GM18951 (cell line): Measurements from ENCODE around the gene ZNF689.

Source experiments
- POLR2A ChIP-seq: IDR thresholded peaks from 4 replicates; pipeline ENCODE4 v1.6.1; 2011; ENCODE audit warnings: mild to moderate bottlenecking; ENCODE audit not compliant: insufficient read length, insufficient read depth; ENCODE audit errors: extremely low read depth
- in situ Hi-C: fragments of 300-500 bp; cut with MboI; formaldehyde crosslinking; loops from one replicate; pipeline ENCODE4 v1.12.0; 2022; ENCODE audit warnings: low sequenced_read_pairs, mixed read lengths, inconsistent platforms; ENCODE audit not compliant: unreplicated experiment

The ZNF689 gene

DNA sequence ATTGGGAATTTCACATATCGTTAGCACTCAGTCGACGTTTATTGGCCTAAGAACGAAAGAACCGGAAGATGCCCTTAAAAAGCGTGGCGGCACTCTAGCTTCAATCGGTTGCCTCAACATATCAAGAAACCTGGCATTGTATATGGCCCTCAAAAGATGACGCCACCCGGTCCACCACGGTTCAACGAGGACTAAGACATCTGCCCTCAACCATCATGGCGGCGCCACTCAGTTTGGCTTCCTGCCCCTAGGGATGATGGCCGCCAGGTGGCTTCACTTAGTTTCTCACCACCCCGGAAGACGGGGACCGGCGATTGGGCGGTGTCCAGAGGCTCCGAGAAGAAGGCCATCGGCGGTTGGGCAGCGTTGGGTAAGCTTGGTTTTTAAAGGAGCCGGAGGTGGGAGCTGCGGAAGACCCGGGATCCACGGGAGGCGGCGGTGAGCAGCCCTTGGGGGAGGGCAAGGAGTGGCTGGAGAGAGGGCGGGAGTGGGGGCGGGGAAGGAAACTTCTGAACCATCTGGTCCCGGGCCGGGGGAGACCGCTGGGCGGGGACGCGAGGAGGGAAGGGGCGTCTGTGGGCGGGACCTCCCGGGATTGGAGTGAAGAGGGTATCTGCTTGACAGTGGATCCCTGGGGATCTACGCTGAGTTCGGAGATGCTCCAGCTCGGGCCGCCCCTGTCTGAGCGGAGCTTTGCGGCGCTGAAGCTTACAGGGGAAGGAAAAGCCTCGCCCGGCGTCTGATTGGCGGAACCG lies 40.4 kb upstream of the ZNF689 start, which contains the start of gene PRR14:
PRR14 (plus strand) TSS at position 592 of the 755 bp plus-strand sequence. CDS start 686 bp downstream, outside the sequence.
- in situ Hi-C loops: no loop called here
- TF ChIP-seq POLR2A: peak; percentile 55

GRCh38 chr16:30649725-30650368 lies 39.7 kb upstream of the ZNF689 start:
- in situ Hi-C loops: loop anchor here (25.0 kb wide), 1 partner anchor 1188 kb away; the partner anchor contains the start of genes BOLA2, SLX1B and SULT1A4

GRCh38 chr16:30647274-30647571 lies 37.0 kb upstream of the ZNF689 start:
- TF ChIP-seq POLR2A: no peak
- in situ Hi-C loops: loop anchor here (25.0 kb wide), 1 partner anchor 1185 kb away; the partner anchor contains the start of genes BOLA2, SLX1B and SULT1A4

More at GRCh38 chr16:30649725-30650368, 39.7 kb upstream of the ZNF689 start:
- TF ChIP-seq POLR2A: peak; percentile 40

GRCh38 chr16:30645727-30646126 lies 35.5 kb upstream of the ZNF689 start:
- no peak for TF ChIP-seq POLR2A
- in situ Hi-C loops: loop anchor here (25.0 kb wide), 1 partner anchor 1183 kb away; the partner anchor contains the start of genes BOLA2, SLX1B and SULT1A4

GRCh38 chr16:30644334-30644830 lies 34.2 kb upstream of the ZNF689 start:
- in situ Hi-C loops: loop anchor here (25.0 kb wide), 1 partner anchor 1182 kb away; the partner anchor contains the start of genes BOLA2, SLX1B and SULT1A4
- TF ChIP-seq POLR2A: no peak

DNA sequence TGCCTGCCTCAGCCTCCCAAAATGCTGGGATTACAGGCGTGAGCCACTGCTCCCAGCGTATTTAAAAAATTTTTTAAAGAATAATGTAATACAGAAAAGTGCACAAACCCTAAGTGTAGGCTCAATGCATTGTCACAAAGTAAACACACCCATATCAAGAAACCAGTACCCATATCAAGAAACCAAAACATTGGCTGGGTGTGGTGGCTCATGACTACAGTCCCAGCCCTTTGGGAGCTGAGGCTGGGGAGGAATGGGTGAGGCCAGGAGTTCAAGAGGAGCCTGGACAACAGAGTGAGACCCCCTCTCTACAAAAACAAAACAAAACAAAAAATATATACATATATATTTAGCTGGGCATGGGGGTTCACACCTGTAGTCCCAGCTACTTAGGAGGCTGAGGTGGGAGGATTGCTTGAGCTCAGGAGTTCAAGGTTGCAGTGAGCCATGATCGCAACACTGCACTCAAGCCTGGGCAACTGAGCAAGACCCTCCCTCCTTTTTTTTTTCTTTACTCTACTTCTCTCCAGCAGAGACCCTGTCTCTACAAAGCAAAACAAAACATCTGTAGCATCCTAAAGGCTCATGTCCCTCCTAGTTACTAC lies 31.3 kb upstream of the ZNF689 start:
- no peak for TF ChIP-seq POLR2A
- in situ Hi-C loops: loop anchor here (25.0 kb wide), 1 partner anchor 1179 kb away; the partner anchor contains the start of genes BOLA2, SLX1B and SULT1A4

- in situ Hi-C loops: loop anchor here (25.0 kb wide), 1 partner anchor 1176 kb away; the partner anchor contains the start of genes BOLA2, SLX1B and SULT1A4
Measured at GRCh38 chr16:30637944-30638343, 27.8 kb upstream of the ZNF689 start.

GRCh38 chr16:30637139-30637538 lies 26.9 kb upstream of the ZNF689 start:
- in situ Hi-C loops: loop anchor here (25.0 kb wide), 1 partner anchor 1175 kb away; the partner anchor contains the start of genes BOLA2, SLX1B and SULT1A4

More at GRCh38 chr16:30637944-30638343, 27.8 kb upstream of the ZNF689 start:
- no peak for TF ChIP-seq POLR2A

DNA sequence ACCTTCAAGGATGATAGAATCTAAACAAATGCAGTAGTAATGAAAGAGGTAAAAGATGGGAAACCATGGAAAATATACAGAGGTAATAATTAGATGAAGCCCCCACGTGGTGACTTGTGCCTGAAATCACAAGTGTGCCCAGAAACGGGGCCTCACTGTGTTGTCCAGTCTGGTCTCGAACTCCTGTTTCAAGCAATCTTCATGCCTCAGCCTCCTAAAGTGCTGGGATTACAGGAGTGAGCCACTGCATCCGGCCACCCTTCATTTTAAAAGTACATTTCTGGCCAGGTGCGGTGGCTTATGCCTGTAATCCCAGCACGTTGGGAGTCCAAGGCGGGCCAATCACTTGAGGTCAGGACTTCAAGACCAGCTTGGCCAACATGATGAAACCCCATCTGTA lies 26.4 kb upstream of the ZNF689 start:
- TF ChIP-seq POLR2A: no peak
- in situ Hi-C loops: loop anchor here (25.0 kb wide), 1 partner anchor 1174 kb away; the partner anchor contains the start of genes BOLA2, SLX1B and SULT1A4

- TF ChIP-seq POLR2A: no peak
- in situ Hi-C loops: loop anchor here (25.0 kb wide), 1 partner anchor 1171 kb away; the partner anchor contains the start of genes BOLA2, SLX1B and SULT1A4
Measured at GRCh38 chr16:30633526-30633925, 23.3 kb upstream of the ZNF689 start.

GRCh38 chr16:30632454-30632853 lies 22.3 kb upstream of the ZNF689 start:
- in situ Hi-C loops: loop anchor here (25.0 kb wide), 1 partner anchor 1170 kb away; the partner anchor contains the start of genes BOLA2, SLX1B and SULT1A4

- no peak for TF ChIP-seq POLR2A
- in situ Hi-C loops: loop anchor here (25.0 kb wide), 1 partner anchor 1167 kb away; the partner anchor contains the start of genes BOLA2, SLX1B and SULT1A4
Measured at GRCh38 chr16:30628628-30629540, 18.7 kb upstream of the ZNF689 start.
